HL-60 (cell line): ENCODE measurements around the gene NOG.

Experiments
- DNase-seq, 2 experiments: peaks; one replicate each; pipeline ENCODE4 v3.0.0-alpha.2; 2010 to 2020; ENCODE audit warnings: low read depth in 1 of 2, low spot score in 1 of 2
- H3K27ac ChIP-seq: fragments of 250-450 bp; sonication (Bioruptor Pico); replicated peaks from 2 replicates; pipeline ENCODE4 v1.5.1; 2020; ENCODE audit warnings: mild to moderate bottlenecking, moderate library complexity
- H3K27me3 ChIP-seq: fragments of 250-450 bp; sonication (Bioruptor Pico); 2 replicates; pipeline ENCODE4 v1.5.1; 2021; ENCODE audit warnings: mild to moderate bottlenecking, moderate library complexity; ENCODE audit not compliant: insufficient read depth, poor library complexity, severe bottlenecking
- H3K4me3 ChIP-seq: replicated peaks from 2 replicates; pipeline ENCODE4 v1.5.1; 2011; ENCODE audit warnings: mild to moderate bottlenecking, control low read depth, low read length; ENCODE audit not compliant: insufficient read depth
- GABPA ChIP-seq: IDR thresholded peaks from 2 replicates; pipeline ENCODE4 v1.6.1; 2012; ENCODE audit warnings: low read depth
- POLR2AphosphoS5 ChIP-seq: IDR thresholded peaks from 2 replicates; pipeline ENCODE4 v1.6.1; 2012; ENCODE audit warnings: low read depth
- SPI1 ChIP-seq: IDR thresholded peaks from 2 replicates; pipeline ENCODE4 v1.6.1; 2012; ENCODE audit warnings: low read depth, mild to moderate bottlenecking, borderline replicate concordance
- TF ChIP-seq, protein P1 (sequence below): IDR thresholded peaks from one replicate; pipeline ENCODE4 v1.5.1; 2011; ENCODE audit warnings: low read length, control low read depth, inconsistent platforms; ENCODE audit not compliant: insufficient read depth
- TF ChIP-seq, protein P2 (sequence below): IDR thresholded peaks from 2 replicates; pipeline ENCODE4 v1.6.1; 2012; ENCODE audit warnings: low read depth; ENCODE audit not compliant: insufficient replicate concordance

The NOG gene

GRCh38 chr17:56633681-56634080 lies 40.2 kb downstream of the NOG start:
- TF ChIP-seq, protein P1, sequence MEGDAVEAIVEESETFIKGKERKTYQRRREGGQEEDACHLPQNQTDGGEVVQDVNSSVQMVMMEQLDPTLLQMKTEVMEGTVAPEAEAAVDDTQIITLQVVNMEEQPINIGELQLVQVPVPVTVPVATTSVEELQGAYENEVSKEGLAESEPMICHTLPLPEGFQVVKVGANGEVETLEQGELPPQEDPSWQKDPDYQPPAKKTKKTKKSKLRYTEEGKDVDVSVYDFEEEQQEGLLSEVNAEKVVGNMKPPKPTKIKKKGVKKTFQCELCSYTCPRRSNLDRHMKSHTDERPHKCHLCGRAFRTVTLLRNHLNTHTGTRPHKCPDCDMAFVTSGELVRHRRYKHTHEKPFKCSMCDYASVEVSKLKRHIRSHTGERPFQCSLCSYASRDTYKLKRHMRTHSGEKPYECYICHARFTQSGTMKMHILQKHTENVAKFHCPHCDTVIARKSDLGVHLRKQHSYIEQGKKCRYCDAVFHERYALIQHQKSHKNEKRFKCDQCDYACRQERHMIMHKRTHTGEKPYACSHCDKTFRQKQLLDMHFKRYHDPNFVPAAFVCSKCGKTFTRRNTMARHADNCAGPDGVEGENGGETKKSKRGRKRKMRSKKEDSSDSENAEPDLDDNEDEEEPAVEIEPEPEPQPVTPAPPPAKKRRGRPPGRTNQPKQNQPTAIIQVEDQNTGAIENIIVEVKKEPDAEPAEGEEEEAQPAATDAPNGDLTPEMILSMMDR: no peak
- no peak for TF ChIP-seq POLR2AphosphoS5
- no peak for TF ChIP-seq SPI1
- TF ChIP-seq, protein P2, sequence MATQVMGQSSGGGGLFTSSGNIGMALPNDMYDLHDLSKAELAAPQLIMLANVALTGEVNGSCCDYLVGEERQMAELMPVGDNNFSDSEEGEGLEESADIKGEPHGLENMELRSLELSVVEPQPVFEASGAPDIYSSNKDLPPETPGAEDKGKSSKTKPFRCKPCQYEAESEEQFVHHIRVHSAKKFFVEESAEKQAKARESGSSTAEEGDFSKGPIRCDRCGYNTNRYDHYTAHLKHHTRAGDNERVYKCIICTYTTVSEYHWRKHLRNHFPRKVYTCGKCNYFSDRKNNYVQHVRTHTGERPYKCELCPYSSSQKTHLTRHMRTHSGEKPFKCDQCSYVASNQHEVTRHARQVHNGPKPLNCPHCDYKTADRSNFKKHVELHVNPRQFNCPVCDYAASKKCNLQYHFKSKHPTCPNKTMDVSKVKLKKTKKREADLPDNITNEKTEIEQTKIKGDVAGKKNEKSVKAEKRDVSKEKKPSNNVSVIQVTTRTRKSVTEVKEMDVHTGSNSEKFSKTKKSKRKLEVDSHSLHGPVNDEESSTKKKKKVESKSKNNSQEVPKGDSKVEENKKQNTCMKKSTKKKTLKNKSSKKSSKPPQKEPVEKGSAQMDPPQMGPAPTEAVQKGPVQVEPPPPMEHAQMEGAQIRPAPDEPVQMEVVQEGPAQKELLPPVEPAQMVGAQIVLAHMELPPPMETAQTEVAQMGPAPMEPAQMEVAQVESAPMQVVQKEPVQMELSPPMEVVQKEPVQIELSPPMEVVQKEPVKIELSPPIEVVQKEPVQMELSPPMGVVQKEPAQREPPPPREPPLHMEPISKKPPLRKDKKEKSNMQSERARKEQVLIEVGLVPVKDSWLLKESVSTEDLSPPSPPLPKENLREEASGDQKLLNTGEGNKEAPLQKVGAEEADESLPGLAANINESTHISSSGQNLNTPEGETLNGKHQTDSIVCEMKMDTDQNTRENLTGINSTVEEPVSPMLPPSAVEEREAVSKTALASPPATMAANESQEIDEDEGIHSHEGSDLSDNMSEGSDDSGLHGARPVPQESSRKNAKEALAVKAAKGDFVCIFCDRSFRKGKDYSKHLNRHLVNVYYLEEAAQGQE: peak; percentile 15
- TF ChIP-seq GABPA: no peak
- Histone ChIP-seq H3K4me3 (no peak overlapping the region), H3K27ac (no peak overlapping the region), H3K27me3 (no peaks in the 10 kb centered on the region)
- DNase-seq: no peak

DNA sequence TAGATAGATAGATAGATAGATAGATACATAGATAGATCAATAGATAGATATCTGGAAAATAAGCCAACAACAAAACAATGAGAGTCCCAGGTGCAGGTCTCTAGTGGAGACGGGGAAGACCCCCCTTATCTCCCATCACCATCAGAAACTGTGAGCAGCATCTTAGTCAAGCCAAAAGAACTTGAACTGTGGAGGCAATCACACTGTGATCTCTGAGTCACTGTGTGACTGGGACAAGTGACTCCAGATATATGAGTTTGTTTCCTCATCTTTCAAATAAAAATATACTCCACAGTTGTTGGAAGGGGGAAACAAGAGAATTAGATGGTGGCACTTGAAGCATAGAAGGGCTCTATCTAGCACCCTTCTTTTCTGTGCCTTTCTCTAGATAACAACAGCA lies 42.1 kb downstream of the NOG start:
- TF ChIP-seq GABPA (no peak), POLR2AphosphoS5 (no peak), SPI1 (no peak)
- TF ChIP-seq, protein P2: no peak
- TF ChIP-seq, protein P1: no peak
- no peak overlapping the region for H3K27ac ChIP-seq
- H3K27me3 ChIP-seq: no peaks in the 10 kb centered on the region
- DNase-seq: no peak
- no peak overlapping the region for H3K4me3 ChIP-seq

GRCh38 chr17:56636265-56636664 lies 42.8 kb downstream of the NOG start:
- Histone ChIP-seq H3K27ac (no peak overlapping the region), H3K27me3 (no peaks in the 10 kb centered on the region), H3K4me3 (no peak overlapping the region)
- no peak for DNase-seq
- TF ChIP-seq, protein P2: no peak

DNA sequence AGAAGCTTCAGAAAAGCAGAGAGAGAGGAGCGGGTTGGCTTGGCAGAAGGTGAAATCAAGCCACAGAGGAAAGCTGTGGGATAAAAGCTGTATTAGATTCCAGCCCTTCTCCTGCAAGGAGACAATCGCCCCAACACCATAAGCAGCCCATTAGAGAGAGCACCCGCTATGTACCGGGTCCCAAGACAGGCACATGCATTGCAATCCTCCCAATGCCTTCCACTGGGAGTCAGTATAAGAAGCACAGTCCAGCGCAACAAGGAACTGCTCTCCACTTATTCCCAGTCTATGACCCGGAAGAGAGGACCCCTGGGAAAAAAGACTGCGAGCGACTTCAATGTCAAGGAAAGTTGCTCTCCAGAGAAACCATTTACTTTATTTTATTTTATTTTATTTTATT lies 43.8 kb downstream of the NOG start:
- no peak for TF ChIP-seq GABPA
- no peak for TF ChIP-seq SPI1
- TF ChIP-seq, protein P2: no peak
- no peak for TF ChIP-seq POLR2AphosphoS5
- TF ChIP-seq, protein P1: no peak
- no peak overlapping the region for H3K4me3 ChIP-seq
- H3K27me3 ChIP-seq: no peaks in the 10 kb centered on the region
- DNase-seq: no peak
- H3K27ac ChIP-seq: no peak overlapping the region
